SK-N-MC (cell line): ENCODE data around the gene TRAPPC8.

Experiments used
- EZH2 ChIP-seq: fragments of 200-600 bp; sonication (generic); IDR thresholded peaks from one replicate; pipeline ENCODE4 v1.6.1; 2017; ENCODE audit warnings: antibody characterized with exemption
- POLR2AphosphoS5 ChIP-seq: IDR thresholded peaks from 2 replicates; pipeline ENCODE4 v1.6.1; 2012; ENCODE audit warnings: mild to moderate bottlenecking, low read depth, low read length, borderline replicate concordance

- TF ChIP-seq POLR2AphosphoS5 = no peak
- no peak for TF ChIP-seq EZH2
Measured at GRCh38 chr18:31920277-31920676, 22.7 kb downstream of the TRAPPC8 start.
